ENCODE data around the gene CHCHD4. TPM values are rescaled to one million over a fixed set of nuclear protein-coding genes. Genes with fewer than 3 reads are reported as not detected.
"Not testable (repeated sequence)": the region's sequence is repeated elsewhere in the genome, so short reads cannot be mapped to it uniquely, and the experiment has no call there.

Gene CHCHD4
- total RNA-seq, 2 experiments from 2014 or later: 27.6 to 30.2 TPM

GRCh38 chr3:14124223-14124614 lies 451 bp downstream of the CHCHD4 start:
- Mint-ChIP-seq H3K4me3 (peak overlapping the region; percentile 95), H3K36me3 (ENCODE audit: low read depth) (peaks cover 61% of the 10 kb centered on the region), H3K27ac (peak overlapping the region; percentile 79), H3K27me3 (no peaks in the 10 kb centered on the region), H3K4me1 (ENCODE audit: low read depth) (peaks cover 52% of the 10 kb centered on the region), H3K9me3 (no peaks in the 10 kb centered on the region)
- intact Hi-C loops (cut with micrococcal nuclease): loop anchor here (2.0 kb wide), 2 partner anchors 21 to 55 kb away; partner anchors contain the start of genes LSM3 and XPC
- peak; percentile 19 for ATAC-seq
- CTCF ChIA-PET: interaction anchor here (1.0 to 4.0 kb wide), 8 partner anchors 10 to 228 kb away, joined by 3 to 33 read pairs (median 6); partner anchors contain the start of genes LSM3 and XPC
- DNase-seq: peak; percentile 74
- POLR2A ChIA-PET: interaction anchor here (0.6 to 4.1 kb wide), 11 partner anchors 10 to 308 kb away, joined by 3 to 39 read pairs (median 5); partner anchors contain the start of genes LSM3 and XPC
- TF ChIP-seq CTCF (IDR thresholded peaks at IDR 0.05): no peak

GRCh38 chr3:14123308-14124222 lies 1.1 kb downstream of the CHCHD4 start:
- POLR2A ChIA-PET: interaction anchor here (0.6 to 4.1 kb wide), 12 partner anchors 9 to 1053 kb away, joined by 3 to 39 read pairs (median 4); partner anchors contain the start of genes LSM3 and XPC
- Mint-ChIP-seq H3K27me3 (no peaks in the 10 kb centered on the region), H3K36me3 (ENCODE audit: low read depth) (peaks cover 56% of the 10 kb centered on the region), H3K4me1 (ENCODE audit: low read depth) (peaks cover 52% of the 10 kb centered on the region), H3K9me3 (no peaks in the 10 kb centered on the region), H3K4me3 (peak overlapping the region; percentile 95), H3K27ac (peak overlapping the region; percentile 79)
- no peak for ATAC-seq
- TF ChIP-seq CTCF (IDR thresholded peaks at IDR 0.05): no peak
- no peak for DNase-seq
- intact Hi-C loops (cut with micrococcal nuclease): loop anchor here (2.0 kb wide), 2 partner anchors 21 to 55 kb away; partner anchors contain the start of genes LSM3 and XPC
- CTCF ChIA-PET: interaction anchor here (1.6 to 4.0 kb wide), 4 partner anchors 9 to 227 kb away, joined by 5 to 33 read pairs (median 6); no protein-coding TSS in a partner anchor

DNA sequence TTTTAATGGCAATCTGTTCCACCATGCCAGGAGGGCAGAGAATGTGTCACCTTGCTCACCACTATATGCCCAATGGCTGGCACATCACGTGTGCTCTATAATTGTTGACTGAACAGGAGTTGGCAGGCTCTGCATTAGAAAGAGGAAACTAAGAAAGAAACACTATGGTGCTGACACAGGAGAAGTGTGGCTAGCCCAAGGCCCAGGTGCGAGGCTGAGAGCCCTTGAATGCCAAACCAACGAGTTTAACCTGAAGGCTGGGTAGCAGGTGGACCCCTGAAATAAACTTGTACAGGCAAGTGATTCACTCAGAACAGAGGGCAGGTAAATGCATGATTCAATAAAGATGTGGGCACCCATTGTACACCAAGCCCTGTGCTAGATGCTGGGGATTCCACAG lies 2.4 kb downstream of the CHCHD4 start:
- intact Hi-C loops (cut with micrococcal nuclease): no loop called here
- no peak for DNase-seq
- Mint-ChIP-seq H3K36me3 (ENCODE audit: low read depth) (peaks cover 43% of the 10 kb centered on the region), H3K27ac (peak overlapping the region; percentile 79), H3K9me3 (no peaks in the 10 kb centered on the region), H3K4me1 (ENCODE audit: low read depth) (peaks cover 41% of the 10 kb centered on the region), H3K27me3 (no peaks in the 10 kb centered on the region), H3K4me3 (peak overlapping the region; percentile 95)
- POLR2A ChIA-PET: interaction anchor here (0.6 to 4.1 kb wide), 5 partner anchors 7 to 235 kb away, joined by 3 to 23 read pairs (median 3); no protein-coding TSS in a partner anchor
- ATAC-seq: no peak
- CTCF ChIA-PET: interaction anchor here (1.9 to 4.0 kb wide), 2 partner anchors 8 to 226 kb away, joined by 5 to 33 read pairs; no protein-coding TSS in a partner anchor
- no peak for TF ChIP-seq CTCF (IDR thresholded peaks at IDR 0.05)

DNA sequence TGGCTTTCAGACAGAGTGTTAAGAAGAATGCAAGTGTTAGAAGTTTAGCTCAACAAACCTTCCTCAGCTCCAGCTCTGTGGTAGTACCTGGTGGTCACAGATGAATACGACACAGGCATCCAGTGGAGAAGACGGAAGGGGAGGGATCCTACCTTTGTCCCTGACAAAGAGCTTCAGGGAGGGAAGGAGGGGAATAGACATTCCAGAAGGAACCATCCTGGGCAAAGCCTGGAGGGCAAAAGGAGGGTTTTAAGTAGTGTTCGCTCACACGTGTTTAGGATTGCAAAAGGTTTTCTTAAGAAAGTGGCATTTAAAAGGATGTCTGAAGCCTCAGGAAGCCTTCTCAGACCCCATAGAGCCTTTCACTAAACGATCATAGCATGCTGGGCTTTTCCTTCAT lies 2.8 kb downstream of the CHCHD4 start:
- H3K27ac Mint-ChIP-seq: no peak overlapping the region
- ATAC-seq: no peak
- DNase-seq: no peak
- H3K9me3 Mint-ChIP-seq: no peaks in the 10 kb centered on the region
- no peaks in the 10 kb centered on the region for H3K27me3 Mint-ChIP-seq
- H3K4me1 Mint-ChIP-seq (ENCODE audit: low read depth): peaks cover 37% of the 10 kb centered on the region
- no peak for TF ChIP-seq CTCF (IDR thresholded peaks at IDR 0.05)
- no peak overlapping the region for H3K4me3 Mint-ChIP-seq
- intact Hi-C loops (cut with micrococcal nuclease): no loop called here
- peaks cover 43% of the 10 kb centered on the region for H3K36me3 Mint-ChIP-seq (ENCODE audit: low read depth)
- CTCF ChIA-PET: no interaction called here
- POLR2A ChIA-PET: interaction anchor here (0.8 to 1.1 kb wide), 2 partner anchors 57 to 111 kb away, joined by 3 read pairs; partner anchors contain the start of genes LSM3 and XPC

DNA sequence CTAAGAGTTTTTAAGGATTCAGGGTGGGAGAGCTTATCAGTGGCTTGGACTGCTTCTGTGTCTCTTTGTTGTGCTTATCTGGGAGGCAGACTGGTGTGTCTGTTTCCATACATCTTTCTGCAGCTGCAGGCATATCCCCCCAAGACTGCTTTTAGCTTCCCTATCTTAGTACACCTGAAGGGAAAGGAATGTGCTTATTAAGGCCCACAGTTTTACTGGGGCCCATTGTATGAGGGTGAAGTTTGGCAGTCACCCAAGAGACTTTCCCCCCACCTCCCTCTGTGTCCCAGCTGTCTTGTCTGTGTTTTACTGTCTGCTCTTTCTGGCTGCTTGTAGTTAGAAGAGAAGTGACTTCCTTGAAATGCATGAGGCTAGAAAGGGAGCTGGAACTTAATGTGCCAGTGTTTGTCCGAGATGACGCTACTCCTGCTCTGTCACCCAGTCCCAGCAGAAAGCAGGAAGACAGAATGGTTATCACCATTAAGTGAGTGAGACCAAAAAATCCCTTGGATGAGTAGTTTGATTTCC lies 3.7 kb downstream of the CHCHD4 start:
- intact Hi-C loops (cut with micrococcal nuclease); ATAC-seq; H3K27me3 Mint-ChIP-seq; H3K27ac Mint-ChIP-seq; DNase-seq; H3K9me3 Mint-ChIP-seq; H3K4me3 Mint-ChIP-seq: not testable (repeated sequence)
- peaks cover 28% of the 10 kb centered on the region for H3K4me1 Mint-ChIP-seq (ENCODE audit: low read depth)
- H3K36me3 Mint-ChIP-seq (ENCODE audit: low read depth): peaks cover 47% of the 10 kb centered on the region
- CTCF ChIA-PET: interaction anchor here (1.5 kb wide), 1 partner anchor 224 kb away, joined by 7 read pairs; no protein-coding TSS in a partner anchor
- POLR2A ChIA-PET: interaction anchor here (0.8 to 1.1 kb wide), 2 partner anchors 26 to 58 kb away, joined by 3 read pairs; partner anchors contain the start of genes LSM3 and XPC

Data from activated CD8-positive, alpha-beta T cell treated with anti-CD3 and anti-CD28 coated beads for 36 hours (primary cell).